HG02943 (cell line): ENCODE results near the gene ASB18.

Source experiments
- ATAC-seq: cut with Tn5 transposase; IDR thresholded peaks from one replicate; pipeline ENCODE4 v1.9.1; 2021; ENCODE audit warnings: mild to moderate bottlenecking, low read depth, moderate library complexity; ENCODE audit not compliant: unreplicated experiment

Gene ASB18

GRCh38 chr2:236164925-236165841 is 99.0 kb downstream of the ASB18 start:
- ATAC-seq = no peak

DNA sequence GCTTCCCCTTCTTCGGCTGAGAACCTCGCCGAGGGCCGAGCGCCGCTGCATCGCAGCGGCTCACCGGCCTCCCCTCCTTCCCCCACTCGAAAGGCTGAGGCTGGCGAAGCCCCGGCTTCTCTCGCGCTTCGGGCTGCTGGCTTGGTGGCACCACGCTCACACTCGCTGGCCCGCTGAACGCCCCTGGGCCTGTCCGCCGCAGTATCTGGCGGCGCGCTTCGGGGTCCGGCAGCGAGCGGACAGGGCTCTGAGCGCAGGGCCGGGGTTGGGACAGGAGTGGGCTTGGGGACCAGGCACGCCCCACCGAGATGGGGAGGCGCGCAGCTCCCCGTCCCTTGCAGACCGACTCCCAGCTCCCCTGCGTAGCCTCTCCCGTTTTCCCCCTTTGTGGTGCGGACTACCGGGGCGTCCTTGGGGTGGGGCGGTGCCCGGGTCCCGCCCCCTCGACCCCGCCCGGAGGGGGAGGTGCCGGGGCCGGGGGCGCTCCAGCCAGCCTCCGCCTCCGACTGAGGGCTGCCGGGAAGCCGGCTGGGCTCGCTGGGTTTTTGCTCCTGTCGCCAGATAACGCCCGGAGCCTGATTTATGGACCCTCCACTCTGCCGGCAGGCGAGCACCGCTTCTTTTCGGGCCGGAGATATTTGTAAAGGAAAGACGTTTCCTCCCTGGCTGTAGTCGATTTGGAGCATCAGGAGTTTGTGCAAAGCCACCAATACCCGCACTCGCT is 99.8 kb downstream of the ASB18 start:
- no peak for ATAC-seq

GRCh38 chr2:236163471-236164200 is 100.6 kb downstream of the ASB18 start:
- ATAC-seq = no peak

DNA sequence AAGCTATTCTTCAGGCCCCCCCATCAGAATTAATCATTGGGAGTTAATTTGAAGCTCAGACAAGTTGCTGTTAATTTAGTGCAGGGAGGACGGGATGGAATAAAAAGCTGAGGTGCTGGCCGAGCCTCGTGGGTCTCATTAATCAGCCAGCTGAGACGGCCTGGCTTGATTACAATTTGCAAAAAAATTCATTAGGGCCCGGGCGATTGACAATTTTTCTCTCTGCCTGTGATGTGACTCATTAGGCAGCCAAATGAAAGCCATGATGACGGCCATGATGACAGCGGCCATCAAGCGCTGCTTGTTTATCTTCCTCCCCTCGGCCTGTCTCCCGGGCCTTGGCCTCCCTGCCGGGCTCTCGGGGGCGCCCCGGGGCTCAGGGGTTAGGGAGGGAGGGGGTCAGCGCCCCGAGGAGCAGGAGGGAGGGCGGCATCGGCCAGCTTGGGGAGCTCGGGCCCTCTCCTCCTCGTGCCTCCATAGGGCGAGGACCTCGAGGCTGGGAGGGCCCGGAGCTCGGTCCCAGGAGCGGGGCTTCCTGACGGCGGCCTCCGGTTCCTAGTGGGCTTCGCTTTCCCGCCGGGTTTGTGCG is 101.2 kb downstream of the ASB18 start:
- ATAC-seq = no peak

GRCh38 chr2:236162031-236162845 is 102.0 kb downstream of the ASB18 start:
- no peak for ATAC-seq

GRCh38 chr2:236161531-236161930 is 102.7 kb downstream of the ASB18 start:
- ATAC-seq = no peak

DNA sequence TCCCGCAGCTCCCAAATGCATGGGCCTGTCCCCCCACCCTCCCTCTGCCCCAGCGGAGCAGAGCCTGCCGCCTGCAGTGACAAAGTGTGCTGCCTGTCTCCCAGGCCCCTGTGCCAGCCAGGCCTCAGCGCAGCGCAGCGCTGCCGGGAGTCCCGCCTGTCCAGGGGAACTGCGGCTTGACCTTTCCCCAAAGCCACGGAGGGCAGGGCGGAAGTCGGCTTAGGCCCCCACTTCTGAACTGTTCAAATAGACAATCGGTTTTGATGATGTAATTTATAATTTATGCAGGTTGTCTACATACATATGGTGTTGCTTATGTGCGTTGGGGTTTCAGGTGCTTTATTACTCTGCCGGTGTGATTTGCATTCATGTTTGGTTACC is 103.1 kb downstream of the ASB18 start:
- no peak for ATAC-seq

- ATAC-seq = no peak
Observed at GRCh38 chr2:236160366-236161081, 103.7 kb downstream of the ASB18 start.

DNA sequence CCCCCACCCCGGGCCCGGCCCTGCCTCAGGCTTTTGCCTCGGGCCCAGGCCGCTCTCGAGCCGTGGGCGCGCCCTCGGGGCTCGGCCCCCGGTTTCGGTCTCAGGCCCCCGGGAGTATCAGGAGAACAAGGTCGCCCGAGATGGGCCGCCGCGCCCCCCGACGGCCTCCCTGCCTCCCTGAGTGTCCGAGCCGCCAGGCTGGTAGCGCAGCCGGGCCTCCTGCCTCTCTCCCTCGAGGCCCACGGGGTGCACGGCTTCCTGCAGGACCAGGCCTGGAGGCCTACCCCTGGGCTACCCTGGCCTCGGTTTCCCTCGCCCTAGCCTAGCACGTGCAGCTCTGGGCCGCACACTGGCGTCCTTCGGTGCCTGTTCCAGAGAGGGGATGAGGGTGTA is 104.4 kb downstream of the ASB18 start:
- ATAC-seq = no peak

GRCh38 chr2:236158969-236159777 is 105.0 kb downstream of the ASB18 start:
- no peak for ATAC-seq

- ATAC-seq = no peak
Observed at GRCh38 chr2:236157815-236158498, 106.2 kb downstream of the ASB18 start.

DNA sequence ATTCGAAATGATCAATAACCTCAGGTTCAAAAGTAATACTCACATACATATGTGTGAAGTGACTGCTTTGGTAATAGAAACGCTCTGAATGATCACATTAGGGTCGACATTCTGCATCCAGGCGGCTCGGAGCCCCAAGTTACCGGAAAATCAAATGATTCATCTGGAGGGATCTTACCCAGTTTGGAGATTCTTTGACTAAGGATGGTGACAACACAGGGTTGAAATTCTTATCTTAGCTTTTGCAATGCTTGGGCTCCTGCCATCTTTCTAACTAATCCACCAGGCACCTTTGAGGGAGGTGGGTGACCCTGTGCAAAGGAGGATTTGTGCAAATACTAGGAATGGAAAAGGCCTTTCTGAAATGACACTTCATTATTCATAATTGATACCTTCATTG is 106.8 kb downstream of the ASB18 start:
- no peak for ATAC-seq

- no peak for ATAC-seq
Observed at GRCh38 chr2:236156860-236157194, 107.4 kb downstream of the ASB18 start.

- ATAC-seq = no peak
Observed at GRCh38 chr2:236156095-236156859, 107.9 kb downstream of the ASB18 start.

DNA sequence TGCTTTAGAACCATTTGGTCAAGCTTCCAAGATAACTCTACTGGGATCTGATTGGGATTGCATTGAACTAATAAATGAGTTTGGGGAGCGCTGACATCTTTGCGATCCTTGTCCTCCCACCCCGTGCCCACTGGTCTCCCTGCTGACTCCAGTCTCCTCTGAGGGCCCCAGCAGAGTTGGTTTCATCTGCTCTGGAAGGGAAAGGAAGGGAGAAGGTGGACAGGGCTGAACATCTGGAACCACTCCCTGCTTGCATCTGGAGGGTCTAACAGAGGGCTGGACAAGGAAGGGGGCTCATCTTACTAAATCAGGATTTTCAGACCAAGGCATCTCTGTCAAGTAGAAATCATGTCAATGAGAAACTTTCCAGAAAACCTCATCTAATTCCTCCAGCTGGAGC is 108.8 kb downstream of the ASB18 start:
- ATAC-seq = no peak

- no peak for ATAC-seq
Observed at GRCh38 chr2:236146436-236146835, 117.8 kb downstream of the ASB18 start.

- no peak for ATAC-seq
Observed at GRCh38 chr2:236143811-236144210, 120.4 kb downstream of the ASB18 start.
